ENCODE data around the gene KIF16B.

The KIF16B gene

DNA sequence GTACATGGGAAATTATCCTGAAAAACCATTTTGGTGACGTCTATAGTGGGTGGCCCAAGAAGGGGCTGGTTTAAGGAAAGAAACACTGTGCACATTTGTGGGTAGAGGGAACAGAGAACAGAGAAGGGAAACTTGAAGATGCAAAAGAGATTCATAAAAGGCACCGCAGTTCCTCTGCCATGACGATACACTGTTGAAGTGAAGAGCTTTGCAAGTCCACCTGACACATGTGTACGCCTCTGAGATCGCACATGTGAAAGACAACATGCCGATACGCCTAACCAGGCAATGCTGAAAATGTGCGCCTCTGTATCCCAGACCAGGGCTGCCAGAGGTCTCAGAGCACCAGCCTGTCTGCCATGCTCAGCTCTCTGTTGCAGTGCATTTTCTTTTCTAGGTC lies 180.9 kb downstream of the KIF16B start:
- no peak for DNase-seq

DNA sequence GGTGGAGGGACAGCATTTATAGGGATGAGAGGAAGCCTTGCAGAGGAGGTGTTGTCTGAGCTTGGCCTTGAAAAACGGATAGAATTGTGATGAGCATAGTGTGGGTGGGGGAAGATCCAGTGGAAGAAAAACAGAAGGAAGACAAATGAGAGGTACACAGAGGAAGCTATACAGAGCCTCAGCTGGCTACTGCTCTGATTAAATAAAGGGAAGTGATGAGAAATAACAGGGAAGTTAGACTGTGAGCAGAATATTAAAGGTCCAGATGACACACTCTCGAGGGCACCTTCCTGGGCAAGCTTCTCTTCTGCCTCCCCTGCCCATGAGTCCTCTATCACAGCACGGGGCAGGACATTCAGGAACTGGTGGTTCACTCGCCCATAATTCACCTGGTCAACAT lies 182.3 kb downstream of the KIF16B start:
- no peak for DNase-seq

- no peak for DNase-seq
Observed at GRCh38 chr20:16388731-16389130, 184.5 kb downstream of the KIF16B start.

- DNase-seq = no peak
Observed at GRCh38 chr20:16387666-16388065, 185.6 kb downstream of the KIF16B start.

DNA sequence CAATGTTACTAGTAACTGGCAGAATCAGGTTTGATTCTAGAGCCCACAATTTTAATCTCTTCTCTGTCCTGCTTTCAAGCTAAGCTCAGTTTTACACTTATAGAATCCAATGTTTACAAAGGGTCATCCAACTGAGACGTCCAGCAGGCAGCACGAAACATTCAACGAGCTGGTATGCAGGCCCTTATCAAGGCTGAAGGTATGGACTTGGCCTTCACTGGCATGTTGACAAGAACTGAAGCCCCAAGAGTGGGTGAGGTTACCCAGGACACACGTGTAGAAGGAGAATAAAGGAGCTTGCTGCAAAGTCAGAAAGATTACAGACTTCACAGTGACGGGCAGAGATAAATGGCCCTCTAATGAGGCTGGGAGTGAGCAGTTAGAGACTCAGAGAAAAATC lies 187.4 kb downstream of the KIF16B start:
- DNase-seq = no peak

- no peak for DNase-seq
Observed at GRCh38 chr20:16385462-16385861, 187.8 kb downstream of the KIF16B start.

- DNase-seq = no peak
Observed at GRCh38 chr20:16381444-16381843, 191.8 kb downstream of the KIF16B start.

GRCh38 chr20:16378712-16379370 lies 194.4 kb downstream of the KIF16B start:
- no peak for DNase-seq

DNA sequence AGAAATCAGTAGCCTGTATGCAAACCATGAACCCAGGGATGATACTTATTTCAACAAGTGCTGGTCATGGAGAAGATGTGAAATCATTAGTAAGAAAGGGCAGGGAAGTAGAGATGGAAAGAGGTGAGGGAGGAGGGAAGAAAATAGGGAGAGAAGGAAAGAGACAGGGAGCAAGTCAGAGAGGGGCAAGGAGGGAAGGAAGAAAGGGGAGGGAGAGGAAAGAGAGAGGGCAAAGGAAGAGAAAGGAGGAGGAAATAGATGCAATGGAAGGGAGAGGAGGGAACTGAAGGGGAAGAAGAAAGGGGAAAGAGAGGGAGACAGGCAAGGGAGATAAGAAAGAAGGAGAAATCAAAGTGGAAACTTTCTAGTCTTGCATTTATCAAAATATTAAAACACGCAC lies 195.1 kb downstream of the KIF16B start:
- no peak for DNase-seq

GRCh38 chr20:16369441-16369840 lies 203.8 kb downstream of the KIF16B start:
- no peak for DNase-seq

- no peak for DNase-seq
Observed at GRCh38 chr20:16368645-16369292, 204.5 kb downstream of the KIF16B start.

- no peak for DNase-seq
Observed at GRCh38 chr20:16367948-16368560, 205.2 kb downstream of the KIF16B start.

- DNase-seq = no peak
Observed at GRCh38 chr20:16366529-16366928, 206.7 kb downstream of the KIF16B start.

GRCh38 chr20:16364320-16364687 lies 208.9 kb downstream of the KIF16B start:
- DNase-seq = no peak

DNA sequence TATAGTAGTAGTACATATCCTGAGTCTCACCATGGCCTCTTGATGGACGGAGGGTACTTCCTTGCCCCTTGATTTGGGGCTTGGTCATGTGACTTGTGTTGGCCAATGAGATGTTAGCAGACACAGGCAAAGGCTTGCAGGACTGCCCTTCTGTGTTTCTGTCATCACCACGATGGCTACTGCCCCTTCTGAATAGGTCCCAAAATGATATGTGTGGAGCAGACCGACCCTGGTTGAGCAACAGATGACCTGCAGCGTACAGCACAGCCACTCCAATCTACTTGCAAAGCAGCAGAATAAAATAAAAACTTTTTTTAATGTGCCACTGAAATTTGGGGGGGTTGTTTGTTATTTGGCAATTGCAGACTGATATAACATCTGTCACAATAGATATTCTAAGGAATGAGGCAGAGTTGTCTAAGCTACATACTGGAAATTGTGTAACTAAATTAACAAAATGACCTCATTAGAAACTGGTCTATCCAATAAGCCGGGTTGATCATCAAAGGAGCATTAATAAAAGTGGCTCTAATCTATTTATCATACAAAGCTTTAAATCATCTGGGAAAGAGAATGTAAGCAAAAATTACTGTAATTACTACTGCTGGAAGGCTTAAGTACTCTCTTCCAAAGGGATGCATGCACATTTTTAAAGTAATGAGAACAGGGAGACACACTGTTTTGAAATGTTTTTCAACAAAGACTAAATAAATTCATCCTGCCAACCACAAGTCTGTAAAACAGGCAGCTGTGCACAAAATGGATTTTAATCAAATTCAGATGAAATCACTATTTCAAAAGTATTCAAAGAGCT lies 209.5 kb downstream of the KIF16B start:
- DNase-seq = no peak

- DNase-seq = no peak
Observed at GRCh38 chr20:16362642-16363041, 210.6 kb downstream of the KIF16B start.

DNA sequence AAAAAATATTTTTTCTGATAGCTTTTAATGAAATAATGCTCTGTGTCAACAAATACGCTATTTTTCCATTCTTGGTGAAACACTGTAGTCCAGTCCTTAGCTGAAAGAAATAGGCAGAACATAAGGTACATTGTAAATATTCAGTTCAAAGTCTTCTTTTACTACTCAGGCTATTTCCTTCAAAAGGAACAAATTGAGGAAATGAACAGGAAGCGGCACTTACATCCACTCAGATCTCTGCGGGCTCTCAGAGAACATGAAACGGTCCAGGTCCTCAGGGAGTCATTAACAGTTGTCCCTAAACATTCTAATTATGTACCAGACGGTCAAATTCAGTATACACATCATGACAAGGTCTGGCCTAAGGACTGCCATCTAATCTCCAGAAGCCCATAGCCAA lies 212.6 kb downstream of the KIF16B start:
- DNase-seq = no peak

DNA sequence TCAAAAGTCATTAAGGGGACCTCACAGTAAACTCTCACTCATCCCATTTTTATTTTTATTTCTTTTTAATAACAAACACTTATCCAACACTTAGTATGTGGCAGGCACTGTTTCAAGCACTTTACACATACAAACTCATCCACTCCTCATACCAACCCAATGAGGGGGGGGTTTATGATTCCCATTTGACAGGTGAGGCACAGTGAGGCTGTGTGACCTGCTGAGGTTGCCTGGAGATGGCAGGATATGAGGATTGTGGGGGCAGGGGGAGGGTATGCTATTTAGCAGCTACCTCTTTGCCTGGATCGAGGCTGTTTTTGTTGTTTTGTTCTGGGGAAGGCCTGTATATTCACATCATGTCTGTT lies 219.8 kb downstream of the KIF16B start:
- DNase-seq = no peak

DNA sequence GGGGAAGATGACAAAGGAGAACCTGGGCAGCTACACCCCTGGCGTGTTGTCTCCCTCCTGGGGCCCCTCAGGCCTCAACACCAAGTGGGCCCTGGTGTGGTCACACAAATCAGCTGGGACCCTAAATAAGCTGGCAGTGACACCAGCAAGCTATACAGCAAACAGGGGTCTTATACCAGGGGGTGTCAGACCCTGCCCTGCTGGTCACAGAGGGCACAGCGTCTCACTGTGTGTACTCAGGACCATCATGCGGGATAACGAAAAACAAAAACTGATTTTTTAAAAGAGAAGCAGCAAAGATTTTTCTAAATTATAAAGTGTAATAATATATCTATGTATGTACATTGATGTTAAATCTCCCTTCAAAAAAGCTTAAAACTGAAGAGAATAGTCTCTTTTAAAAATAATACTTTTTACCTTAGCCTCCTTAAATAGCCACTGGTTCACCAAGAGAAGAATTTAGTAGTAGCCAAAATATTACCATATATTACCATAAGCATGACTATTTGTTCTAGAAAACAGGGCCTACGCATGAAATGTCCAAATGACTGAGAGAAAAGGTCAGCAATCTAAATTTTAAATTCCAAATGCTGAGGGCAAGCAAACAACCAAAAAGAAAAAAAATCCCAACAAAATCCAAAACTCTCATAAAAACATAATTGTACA lies 220.4 kb downstream of the KIF16B start:
- DNase-seq = no peak

DNA sequence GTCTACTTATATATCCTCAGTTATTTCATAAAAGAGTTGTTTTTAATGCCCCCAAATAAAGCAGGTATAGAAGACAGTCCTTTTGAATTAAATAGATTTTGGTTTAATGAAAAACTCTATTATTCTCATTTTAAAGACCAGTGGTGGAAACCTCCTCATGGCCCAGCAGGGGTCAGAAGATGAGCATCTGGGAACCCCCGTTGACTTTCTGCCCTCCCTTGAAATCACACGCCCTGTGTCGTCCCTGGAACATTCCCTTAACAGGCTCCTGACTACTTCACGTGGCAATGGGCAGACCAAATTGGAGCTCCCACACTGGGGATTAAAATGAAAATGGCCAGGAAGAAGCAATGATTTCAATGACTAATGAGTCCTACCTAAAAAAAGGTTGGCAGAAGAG lies 220.9 kb downstream of the KIF16B start:
- no peak for DNase-seq

DNA sequence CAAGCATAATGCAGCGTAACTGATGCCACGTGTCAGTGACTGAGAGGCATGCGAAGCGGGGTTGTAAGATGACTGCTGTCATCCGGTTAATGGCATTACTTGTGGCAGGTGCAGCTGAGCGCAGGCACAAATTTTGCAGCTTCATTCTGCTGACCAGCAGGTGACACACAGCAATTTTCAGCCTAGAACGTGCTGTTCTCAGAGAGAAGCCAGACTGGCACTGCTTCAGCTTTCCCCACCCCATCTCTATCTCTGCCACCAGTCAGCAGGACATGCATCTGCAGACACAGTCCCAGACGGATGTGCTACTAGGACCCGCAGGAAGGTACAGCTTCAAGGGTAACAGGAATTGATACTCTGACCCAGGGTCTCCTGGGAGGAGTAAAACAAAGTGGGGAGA lies 221.8 kb downstream of the KIF16B start:
- no peak for DNase-seq

- no peak for DNase-seq
Observed at GRCh38 chr20:16350465-16350864, 222.8 kb downstream of the KIF16B start.

All from right kidney (tissue), 1 donor.